Caki2 (cell line): ENCODE results near the gene SEZ6L. TPM values are rescaled to one million over a fixed set of nuclear protein-coding genes. Genes with fewer than 3 reads are reported as not detected.
"Not testable (repeated sequence)": the region's sequence is repeated elsewhere in the genome, so short reads cannot be mapped to it uniquely, and the experiment has no call there.

ENCODE experiments used
- DNase-seq: peaks from one replicate; pipeline ENCODE4 v3.0.0-alpha.2; 2015; ENCODE audit warnings: low read depth
- in situ Hi-C: cut with HindIII; loops from 2 replicates; pipeline ENCODE4 v1.10.0; 2016; ENCODE audit warnings: low sequenced_read_pairs, low pct_unique_long_range_greater_than_20kb, mixed read lengths
- total RNA-seq: library from RNA; depleted of rRNA; stranded (reverse); fragments of >200 nt; shearing (Covaris generic); gene quantifications from 2 replicates; pipeline ENCODE4 v1.2.3, GENCODE V29; 2014; ENCODE audit warnings: low replicate concordance

The SEZ6L gene
- total RNA-seq, 1 experiment from 2014 or later = not detected

DNA sequence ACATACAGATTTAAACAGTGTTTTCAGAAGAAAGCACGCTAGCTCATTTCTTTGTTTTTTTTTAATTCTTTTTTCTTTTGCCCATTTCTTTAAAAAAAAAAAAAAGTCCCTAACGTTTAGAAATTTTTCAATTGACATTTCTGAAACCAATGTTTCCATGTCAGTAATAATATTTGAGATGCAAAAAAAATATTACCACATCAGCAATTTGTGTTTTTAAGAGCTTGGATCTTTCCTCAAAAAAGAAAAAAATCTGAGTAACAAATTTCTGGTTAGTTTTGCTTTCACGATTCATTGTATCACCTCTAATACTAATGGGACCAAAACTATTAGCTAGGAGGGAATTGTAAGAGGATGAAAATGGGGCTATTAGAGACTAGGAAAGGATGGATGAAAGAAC lies 219.9 kb downstream of the SEZ6L start:
- in situ Hi-C loops = no loop called here
- no peak for DNase-seq

DNA sequence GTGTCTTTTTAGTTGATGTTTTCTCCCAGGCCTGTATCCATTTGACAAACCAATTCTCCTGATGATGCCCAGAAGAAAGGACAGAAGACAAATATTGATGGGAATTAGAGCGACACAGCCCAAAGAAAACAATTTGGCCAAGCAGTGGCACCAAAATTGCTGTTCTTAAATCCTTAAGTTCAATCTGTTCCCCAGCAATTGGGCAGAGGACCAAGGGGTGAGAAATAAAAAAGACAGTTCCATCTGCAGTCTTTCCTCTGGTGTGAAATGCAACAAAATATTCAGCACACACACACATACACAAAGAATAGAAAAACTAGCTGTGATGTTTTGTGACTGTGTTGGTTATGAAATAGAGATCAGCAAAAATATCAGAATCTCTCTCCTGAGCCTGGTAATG lies 221.8 kb downstream of the SEZ6L start:
- in situ Hi-C loops = no loop called here
- no peak for DNase-seq

DNA sequence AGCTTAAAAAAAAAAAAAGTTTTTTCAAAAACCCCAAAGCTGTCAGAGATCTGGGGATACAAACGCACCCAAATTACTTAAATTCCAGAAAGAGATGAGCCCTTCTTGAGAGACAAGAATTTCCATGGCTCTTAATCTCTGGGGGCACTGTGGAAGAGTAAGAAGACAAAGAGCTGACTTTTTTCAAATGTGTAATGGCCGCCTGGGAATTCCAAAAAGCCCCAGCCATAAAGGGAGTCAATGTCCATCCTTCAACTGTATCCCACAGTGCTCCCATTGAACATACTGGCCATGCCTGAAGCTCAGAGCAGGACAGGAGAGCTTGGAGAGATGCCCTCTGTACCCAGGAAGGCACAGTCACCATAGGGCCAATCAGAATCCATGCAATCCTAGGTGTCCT lies 222.4 kb downstream of the SEZ6L start:
- in situ Hi-C loops = no loop called here

DNA sequence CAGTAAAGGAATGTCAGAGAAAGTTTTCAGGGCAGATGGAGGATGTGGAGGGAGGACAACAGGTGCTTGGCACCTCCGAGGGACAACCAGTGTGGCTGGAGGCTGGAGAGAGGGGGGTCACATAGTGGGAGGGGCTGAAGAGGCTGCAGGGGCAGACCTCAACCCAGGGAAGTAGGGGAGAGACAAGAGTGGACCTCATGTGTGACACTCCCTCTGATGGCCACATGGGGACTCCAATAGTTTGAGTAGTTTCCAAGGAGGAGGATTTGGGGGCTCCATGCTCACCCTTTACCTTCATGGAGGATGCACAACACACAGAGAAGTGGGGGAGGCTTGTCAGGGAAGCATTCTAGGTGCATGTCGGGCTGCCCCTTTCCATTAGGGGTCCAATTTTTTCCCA lies 224.7 kb downstream of the SEZ6L start:
- in situ Hi-C loops = no loop called here
- DNase-seq = no peak

More for the DNA sequence above, 222.4 kb downstream of the SEZ6L start:
- no peak for DNase-seq

DNA sequence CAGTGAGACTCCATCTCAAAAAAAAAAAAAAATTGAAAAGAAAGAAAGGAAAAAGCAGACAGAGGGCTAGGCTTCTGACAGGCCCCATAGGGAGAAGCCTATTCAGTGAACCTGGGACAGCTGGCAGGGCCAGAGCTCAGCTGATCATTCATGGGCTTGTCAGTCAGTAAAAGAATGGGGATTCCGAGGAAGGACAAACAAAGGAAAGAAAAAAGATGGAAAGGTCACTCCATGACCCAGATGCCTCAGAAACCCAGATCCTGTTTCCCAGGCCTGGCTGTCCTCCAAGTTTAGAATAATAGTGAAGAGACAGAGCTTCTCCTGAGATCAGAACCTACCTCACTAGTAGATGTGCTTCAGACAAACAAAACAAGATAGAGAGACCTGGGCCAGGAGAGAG lies 225.5 kb downstream of the SEZ6L start:
- DNase-seq = no peak
- in situ Hi-C loops = no loop called here

DNA sequence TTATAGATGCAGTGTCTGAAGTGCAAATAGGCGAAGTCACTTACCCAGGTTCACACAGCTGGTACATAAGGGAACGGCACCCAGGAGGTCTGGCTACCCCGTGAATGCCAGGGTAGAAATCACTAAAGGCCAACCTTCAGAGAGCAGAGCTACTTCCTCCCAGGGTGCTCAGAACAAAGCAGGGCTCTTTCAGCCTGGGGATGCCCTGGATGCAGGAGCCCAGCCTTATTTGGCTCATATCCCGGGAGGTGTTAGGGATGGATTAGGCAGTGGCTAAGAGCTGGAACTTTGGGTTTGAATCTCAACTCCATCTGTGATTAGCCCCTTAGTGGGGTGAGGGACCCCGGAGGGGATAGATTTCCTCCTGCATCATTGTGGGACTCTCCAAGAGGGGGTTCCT lies 226.7 kb downstream of the SEZ6L start:
- in situ Hi-C loops = no loop called here
- no peak for DNase-seq

DNA sequence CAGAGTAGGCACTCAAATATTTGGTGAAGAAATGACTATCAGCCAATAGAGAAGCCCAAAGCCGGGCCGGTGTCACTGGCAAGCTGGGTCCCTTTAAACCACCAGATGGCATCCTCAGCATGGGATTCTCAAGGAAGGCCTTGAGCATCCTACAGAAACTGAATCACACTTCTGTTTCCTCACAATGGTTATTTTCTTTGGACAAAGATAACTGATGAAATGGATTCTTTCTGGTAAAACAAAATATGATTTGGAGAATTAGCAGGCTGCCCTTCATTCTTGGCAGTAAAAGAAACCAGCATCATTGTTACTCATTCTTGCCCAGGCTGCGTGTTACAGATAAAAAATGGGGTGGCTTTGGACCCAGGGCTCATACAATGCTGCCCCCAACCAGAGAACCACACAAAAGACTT lies 229.5 kb downstream of the SEZ6L start:
- peak; percentile 39 for DNase-seq
- in situ Hi-C loops = no loop called here

DNA sequence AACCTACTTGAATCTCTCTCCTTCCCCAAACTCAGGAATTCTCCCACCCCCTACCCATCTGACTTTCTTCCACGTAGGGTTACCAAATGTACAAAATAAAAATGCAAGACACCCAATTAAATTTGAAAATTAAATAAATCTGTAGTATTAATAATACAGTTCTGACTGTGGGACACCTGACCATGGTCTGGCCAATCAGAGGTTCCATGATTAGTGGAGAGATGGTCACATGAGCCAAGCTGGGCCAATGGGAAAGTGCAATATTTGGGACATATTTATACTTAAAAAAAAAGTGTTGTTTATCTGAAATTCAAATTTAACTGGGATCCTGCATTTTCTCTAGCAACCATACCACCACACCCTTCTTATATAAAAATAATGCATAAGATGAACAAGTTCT lies 230.0 kb downstream of the SEZ6L start:
- in situ Hi-C loops = no loop called here

DNA sequence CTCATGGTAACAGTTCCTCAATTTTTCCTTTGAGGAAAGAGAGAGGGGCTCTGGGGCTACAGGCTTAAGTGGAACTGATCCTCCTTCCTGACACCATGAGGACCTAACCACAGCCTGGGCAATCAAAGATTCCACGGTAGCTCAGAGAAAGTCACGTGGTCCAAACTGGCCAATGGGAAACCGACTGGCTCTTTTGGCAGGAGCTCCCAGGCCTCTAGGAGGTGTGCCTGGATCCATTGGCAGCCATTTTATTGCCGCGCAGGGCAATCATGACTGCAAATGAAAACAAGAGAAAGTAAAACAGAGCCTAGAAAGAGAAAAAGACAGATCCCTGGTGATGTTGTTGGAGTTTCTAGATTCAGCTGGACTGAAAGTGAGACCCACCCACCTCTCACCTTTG lies 232.5 kb downstream of the SEZ6L start:
- in situ Hi-C loops = no loop called here
- no peak for DNase-seq

More for the DNA sequence above, 230.0 kb downstream of the SEZ6L start:
- no peak for DNase-seq

GRCh38 chr22:26404851-26405421 lies 235.7 kb downstream of the SEZ6L start:
- in situ Hi-C loops = no loop called here
- no peak for DNase-seq

DNA sequence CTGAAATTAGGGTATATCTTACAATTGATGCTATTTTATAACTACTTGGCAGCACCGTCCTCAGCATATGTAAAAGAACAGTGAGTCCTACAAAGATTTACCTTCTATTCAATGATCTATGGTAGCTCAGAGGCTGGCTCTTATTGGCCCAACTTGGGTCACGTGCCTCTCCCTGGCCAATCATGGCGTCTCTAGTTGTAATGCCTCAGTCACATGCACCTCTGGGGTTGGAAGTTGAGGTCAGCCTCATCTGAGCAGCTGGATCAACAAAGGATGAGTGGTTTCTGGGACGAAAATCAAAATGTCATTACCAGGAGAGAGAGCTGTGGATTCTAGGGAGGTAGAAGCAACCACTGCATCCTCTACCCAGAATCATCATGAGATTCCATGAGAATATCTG lies 236.9 kb downstream of the SEZ6L start:
- peak; percentile 48 for DNase-seq
- in situ Hi-C loops = no loop called here

- DNase-seq, in situ Hi-C loops: not testable (repeated sequence)
Observed at GRCh38 chr22:26408562-26409220, 239.4 kb downstream of the SEZ6L start.

- DNase-seq = no peak
- in situ Hi-C loops = no loop called here
Observed at GRCh38 chr22:26409719-26410335, 240.6 kb downstream of the SEZ6L start.

GRCh38 chr22:26410386-26410785 lies 241.1 kb downstream of the SEZ6L start:
- in situ Hi-C loops = no loop called here
- no peak for DNase-seq

DNA sequence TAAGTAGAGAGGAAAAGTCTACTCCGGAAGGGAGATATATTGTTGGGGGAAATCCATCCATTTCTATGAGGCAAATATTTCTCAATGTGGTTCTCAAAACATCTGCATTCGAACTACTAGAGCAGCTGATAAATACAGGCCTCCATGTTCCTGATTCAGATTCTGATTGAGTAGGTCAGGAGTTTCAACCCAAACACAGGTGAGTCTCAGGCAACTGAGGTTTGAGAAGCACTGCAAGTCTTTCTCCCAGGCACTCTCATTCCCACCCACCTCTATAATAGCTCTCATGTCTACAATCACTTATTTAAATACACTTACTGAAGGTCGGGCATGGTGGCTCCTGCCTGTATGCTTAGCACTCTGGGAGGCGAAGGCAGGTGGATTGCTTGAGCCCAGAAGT lies 245.1 kb downstream of the SEZ6L start:
- no peak for DNase-seq
- in situ Hi-C loops = no loop called here

DNA sequence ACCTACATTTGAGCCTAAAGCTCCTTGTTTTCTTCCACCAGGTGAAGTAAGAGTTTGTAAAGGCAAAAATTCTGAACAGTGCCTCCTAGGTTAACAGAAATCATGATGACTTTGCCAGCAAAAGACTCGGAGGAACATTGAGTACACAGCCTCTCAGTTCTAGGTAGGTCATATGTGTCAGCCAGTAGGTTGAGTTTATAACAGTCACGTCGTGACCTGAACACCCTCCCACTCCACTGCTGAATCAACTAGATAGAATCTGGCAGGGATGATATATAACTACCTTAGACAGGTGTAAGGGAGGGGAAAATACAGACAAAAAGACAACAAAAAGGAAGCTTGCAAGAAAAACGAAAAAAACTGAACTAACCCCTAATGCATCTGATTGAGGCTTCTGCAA lies 247.0 kb downstream of the SEZ6L start:
- in situ Hi-C loops = no loop called here
- no peak for DNase-seq

GRCh38 chr22:26416670-26417276 lies 247.5 kb downstream of the SEZ6L start:
- in situ Hi-C loops = no loop called here
- peak; percentile 49 for DNase-seq

DNA sequence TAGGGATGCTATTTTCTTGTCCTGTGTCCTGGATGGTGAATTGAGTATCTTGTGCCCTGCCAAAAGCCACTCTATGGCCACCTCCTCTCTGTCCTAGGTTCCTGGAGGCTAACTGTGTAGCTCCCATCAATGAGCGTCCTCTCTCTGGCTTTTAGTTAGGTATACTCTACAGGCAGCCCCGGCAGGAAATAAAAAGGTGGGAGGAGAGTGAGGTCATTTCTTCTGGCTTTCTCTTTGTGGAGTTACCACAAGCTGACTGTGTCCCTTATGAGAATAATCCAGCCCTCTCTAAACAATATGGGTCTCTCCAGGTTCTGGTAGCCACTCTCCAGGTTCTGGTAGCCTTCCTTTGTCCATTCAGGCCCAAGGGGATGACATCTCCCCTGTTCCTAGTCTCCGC lies 248.1 kb downstream of the SEZ6L start:
- no peak for DNase-seq
- in situ Hi-C loops = no loop called here

- in situ Hi-C loops = no loop called here
- DNase-seq = no peak
Observed at GRCh38 chr22:26418620-26419019, 249.4 kb downstream of the SEZ6L start.
